HG03575 (cell line): ENCODE measurements around the gene MSX2.

Experiments used
- ATAC-seq: cut with Tn5 transposase; IDR thresholded peaks from one replicate; pipeline ENCODE4 v1.9.1; 2021; ENCODE audit not compliant: unreplicated experiment, insufficient number of reproducible peaks, low FRiP score; ENCODE audit errors: extremely low read depth

MSX2 gene

DNA sequence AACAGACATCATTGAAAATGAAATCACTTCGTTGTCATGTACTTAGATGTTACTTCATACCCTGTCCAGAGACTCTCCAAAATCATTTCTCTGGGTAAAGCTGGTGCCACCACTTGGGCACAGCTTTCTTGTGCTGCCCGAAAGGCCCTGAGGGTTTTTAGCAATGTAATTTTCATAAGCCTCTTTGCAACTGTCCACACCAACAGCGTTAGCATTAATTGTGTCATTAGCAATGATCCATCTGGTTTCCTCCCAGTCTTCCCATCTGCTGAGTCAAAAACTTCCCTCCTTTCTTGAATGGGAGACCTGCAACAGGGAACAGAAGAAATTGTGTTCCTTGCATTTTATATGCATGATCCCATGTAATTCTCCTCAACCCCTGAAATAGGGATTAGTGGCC, 8.6 kb upstream of the MSX2 start:
- no peak for ATAC-seq

- no peak for ATAC-seq
Measured at GRCh38 chr5:174717826-174718455, 6.4 kb upstream of the MSX2 start.

DNA sequence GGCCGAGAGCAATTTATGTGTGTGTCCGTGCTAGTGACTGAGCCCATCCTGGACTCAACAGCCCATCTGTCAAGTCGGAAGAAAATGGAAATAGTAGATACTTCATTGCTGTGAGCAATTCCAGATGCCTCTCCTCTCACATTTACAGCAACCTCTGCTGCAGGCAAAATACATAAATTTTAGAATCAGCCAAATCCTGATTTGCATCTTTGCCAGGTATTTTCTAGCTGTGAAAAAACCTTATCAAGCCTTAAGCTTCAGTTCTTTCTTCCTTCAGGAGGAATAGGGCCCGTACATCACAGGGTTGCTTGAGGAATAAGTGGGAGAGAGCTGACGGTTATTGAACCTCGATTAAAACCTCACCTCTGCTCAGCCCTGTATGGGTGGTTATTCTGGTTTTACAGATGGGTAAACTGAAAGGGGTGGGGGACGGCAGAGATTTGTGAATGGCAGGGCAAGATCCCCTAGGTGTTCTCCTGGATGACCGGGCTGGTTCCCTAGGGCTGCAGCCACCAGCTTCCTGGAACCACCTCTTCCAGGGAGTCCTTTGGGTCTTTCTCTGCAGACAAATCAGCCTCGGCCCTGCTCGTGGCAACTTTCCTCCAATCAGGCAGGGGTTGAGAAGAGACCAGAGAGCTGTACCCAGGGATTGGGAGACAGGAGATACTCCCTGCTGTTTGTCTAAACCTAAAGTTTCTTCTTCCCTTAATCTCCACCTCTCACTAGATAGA, 5.3 kb upstream of the MSX2 start:
- no peak for ATAC-seq

DNA sequence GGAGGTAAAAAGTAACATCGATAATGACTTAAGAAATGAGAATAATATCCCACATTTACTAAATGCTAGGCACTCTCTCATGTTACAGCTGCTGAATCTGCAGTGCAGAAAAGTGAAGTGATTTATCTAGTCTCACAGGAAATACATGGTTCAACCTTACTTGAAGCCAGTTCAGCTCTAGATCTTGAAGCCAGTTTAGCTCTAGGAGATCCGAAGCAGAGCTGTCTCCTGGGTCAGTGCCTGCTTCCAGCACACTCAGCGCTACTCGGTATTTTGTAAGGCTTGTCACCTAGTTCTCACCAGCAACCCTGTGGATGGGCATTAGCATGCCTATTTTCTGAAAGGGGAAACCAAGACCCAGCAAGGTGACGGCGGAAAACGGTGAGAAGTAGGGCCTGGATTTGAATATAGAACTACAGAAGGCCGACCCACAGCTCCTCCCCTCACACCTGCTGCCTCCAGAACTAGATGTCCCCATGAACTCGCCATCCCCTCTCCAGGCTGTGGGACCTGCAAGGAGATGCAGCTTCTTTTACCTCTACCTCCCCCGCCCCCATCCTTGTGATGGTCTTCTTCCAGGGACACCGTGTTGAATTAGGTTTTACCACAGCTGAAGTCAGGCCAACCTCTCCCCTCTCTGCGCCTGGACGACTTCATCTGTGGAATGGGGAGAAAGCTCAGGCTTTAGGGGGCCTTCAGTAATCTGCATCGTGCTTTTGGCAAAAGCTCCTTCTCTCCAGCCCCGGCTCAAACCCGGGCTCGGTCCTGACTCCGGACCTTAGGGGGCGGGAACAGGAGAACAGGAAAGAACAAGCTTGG, 4.4 kb upstream of the MSX2 start:
- ATAC-seq, result no peak

DNA sequence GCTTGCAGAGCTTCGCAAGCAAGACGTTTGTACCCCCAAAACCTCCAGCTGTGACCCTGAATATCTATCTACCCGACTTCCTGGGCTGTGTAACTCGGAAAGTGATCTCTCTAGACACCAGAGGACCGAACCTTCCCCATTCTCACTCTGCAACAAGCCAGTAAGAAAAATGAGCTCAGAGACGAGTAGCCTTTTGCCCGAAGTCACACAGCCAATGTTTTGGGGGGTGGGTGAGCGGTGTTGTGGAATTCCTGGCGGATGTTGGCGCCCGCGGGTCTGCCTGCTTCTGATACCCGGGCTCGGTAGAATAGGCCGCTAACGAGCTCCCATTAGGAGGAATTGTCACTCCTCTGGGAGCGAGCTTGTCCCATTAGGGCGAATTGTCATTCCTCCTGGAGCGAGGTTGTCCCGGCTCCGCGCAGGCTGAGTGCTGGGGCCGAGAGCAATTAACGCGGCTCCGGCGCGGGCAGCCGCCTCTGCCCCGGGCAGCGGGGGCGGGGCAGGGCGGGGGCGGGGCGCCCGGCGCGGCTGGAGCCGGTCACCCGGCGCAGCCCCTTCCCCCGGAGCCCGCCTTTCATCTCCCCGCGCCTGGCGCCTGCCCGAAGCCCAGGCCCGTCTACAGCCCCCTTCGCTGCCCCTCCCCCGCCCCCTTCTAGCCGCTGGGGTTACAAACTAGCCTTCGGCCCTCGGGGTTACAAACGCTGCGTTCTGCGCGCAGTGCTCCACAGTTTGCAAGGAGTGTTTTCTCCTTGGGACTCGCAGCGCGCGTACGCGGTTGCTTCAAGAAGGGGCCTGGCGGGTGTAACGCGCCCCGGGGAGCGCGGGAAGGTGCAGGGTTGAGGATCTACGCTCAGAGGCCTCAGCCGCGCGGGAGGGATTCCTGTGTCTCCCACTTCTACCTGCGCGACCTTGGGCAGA, 3.5 kb upstream of the MSX2 start:
- ATAC-seq, result no peak

DNA sequence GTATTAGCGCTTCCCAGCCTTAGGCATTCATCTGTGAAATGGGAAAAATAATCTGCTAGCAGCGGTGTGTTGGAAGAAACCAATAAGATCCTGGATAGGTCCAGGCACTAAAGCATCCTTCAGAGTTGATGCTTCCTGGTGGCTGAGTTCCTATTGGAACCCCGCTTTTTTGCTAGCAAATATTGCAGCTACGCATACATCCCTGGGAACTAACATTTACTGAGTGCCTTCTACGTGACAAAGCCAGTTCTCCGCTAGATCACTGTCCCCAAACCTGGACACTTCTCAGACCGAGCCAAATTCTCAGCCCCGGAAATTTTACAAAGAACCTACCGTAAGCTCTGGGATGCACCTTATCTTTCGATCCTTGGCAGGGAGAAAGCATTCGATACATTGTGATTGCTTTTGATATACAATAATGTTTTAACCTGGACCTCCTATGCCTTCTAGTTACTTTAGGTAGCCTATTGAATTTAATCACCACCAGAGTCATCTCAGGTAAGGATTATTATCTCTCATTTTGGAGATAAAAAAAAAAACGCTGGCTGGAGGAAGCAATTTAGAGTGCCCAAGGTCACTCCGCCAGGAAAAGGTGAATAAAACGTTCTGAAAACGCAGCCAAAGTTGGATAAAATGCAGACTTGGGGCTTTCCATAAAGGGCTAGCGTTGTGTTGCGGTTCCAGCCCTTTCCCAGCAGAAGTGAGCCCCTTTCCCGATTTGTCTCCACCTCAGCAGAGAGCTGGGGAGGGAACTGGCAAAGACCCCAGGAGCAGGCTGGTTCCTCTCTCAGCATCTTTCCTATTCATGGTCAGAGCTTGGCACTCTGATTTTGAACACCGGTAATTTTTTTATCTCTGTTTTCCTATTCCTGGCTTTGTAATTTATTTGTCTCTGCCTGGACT, 2.6 kb upstream of the MSX2 start:
- no peak for ATAC-seq

GRCh38 chr5:174722500-174722899, 1.9 kb upstream of the MSX2 start:
- no peak for ATAC-seq

- no peak for ATAC-seq
Measured at GRCh38 chr5:174723315-174723978, 935 bp upstream of the MSX2 start.

DNA sequence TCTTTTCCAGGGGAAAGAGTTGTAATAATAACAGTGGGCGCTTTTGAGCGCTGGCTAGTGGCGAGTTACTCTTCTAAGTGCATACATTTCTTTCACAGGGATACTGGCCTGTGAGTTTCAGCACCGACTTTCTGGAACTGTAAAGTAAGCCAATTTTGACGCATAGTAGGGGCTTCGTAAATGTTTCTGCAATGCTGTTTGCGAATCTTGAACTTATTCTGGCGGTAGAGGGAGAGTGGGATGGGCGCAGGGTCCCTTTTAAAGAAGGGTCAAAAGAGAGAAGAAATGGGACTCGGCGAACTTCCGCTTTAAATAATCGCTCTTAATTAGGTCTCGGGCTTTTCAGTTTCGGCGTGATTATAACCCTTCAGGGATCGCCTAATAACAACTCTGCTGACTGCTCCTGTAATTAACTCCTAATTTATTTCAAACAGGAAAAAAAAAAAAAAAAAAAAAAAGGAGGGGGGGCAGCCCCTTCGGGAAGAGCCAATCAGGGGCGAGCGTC, 351 bp upstream of the MSX2 start:
- no peak for ATAC-seq

DNA sequence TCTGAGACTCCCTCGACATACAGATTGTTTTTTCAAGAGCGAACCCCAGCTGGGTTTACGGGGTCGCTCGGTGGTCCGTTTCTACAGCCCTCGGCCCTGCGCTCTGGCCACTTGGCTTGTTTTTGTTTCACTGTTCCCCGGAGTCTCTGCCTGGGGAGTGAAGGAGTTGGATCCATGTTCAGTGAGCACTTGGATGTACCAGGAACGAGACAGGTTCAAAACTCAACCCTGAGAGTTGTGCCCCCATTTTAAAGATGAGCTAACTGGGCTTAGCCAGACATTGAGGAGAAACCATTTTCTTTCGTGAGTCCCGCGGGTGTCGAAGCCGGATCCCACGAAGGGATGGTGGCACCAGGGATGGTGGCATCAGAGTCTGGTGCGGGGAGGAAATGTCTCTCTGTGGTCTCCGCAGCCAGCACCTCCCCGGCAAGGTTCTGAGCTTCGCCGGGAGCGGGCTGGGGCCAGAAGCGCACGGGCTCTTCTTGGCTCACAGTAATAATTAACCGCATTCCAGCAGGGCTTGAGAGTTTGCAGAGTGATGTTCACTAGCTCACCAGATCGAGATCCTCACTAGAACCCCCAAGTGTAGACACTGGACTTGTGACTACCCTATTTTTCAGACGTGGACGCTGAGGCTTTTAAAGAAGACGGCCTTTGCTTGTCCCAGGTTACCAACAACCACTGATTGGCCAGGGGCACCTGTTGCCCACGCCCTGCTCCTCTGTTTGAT, 1.0 kb downstream of the MSX2 start:
- ATAC-seq, result no peak

- ATAC-seq, result no peak
Measured at GRCh38 chr5:174725991-174726601, 1.7 kb downstream of the MSX2 start.

DNA sequence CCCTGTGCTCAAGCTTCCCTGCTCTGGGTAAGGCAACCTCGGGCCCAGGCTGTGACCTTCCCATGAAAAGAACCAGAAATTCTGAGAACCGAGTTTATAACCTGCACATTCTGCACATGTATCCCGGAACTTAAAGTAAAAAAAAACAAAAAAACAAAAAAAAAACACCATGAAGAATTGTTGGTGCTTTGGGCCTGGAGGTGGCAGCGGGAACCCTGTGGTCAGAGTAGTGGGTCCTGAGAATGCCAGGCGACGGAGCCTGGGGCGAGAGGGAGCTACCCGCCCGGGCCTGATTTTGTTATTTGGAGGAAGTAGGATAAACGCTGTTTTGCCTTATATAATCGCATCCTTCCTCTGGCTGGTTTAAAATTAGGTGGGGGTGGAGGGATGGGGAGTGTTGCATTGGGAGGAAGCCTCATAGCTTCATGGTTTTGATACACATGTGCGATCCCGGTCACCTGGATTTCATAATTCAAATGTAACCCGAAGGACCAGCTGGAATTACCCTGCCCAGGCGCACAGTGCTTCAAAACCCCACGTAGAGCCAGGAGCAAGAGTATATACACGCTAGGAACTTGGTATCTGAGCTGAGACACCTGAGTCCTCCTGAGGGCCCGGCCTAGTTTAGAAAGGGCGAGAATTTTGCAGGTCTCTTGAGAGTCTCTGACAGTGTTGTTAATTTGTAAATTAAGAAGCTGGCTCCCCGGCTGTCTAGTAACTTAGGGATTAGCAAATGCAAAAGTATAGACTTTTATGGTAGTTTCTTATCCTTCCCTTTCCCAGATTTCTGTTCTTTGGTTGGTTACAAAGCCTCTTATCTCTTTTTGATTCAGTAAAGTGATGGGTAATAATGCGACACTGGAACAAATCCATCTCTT, 2.8 kb downstream of the MSX2 start:
- ATAC-seq, result no peak

DNA sequence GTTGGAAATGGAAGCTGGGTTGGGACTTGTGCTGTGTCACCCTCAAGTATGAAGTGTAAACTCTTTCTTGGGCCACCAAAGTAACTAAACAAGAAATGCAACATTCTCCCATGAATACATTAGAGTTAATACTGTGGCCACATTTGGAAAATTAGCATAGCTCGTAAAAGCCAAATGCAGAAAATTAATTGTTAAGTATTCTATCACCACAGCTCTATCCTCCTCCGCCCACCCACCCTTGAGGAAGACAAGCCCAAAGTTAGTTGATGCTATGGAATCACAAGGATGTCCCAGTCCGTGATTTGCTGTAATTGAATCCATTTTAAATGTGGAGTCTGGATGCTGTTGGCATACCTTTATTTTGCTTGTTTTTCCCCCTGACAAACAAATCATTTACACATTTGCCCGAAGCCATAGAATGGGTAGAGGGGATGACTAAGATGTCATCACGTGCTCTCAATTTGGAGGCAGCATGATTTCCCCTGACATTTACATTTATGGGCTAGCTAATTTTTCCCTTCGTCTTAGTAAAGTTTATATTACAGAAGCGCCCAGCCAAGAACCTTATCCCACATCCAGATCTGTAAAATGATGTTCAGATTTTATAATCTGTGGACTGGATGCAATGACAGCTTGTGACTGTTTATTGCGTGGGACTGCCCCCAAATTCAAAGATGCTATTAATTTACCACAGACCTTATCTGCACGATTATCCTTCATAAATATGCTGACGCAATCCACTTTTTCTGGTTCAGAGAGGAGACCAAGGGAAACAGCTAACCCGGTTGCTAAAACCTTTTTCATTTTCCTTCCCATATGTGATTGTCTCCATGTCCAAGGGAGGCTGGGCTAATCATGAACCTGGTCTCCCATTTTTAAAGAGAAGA, 3.7 kb downstream of the MSX2 start:
- ATAC-seq, result no peak

- no peak for ATAC-seq
Measured at GRCh38 chr5:174729075-174729680, 4.8 kb downstream of the MSX2 start.
